ENCODE data around the gene HABP2.

Gene HABP2

GRCh38 chr10:113563306-113564088 is 10.6 kb downstream of the HABP2 start:
- H3K4me3 ChIP-seq (ENCODE audit: low read depth, low read length) = peak overlapping the region; percentile 21

GRCh38 chr10:113565364-113565763 is 12.5 kb downstream of the HABP2 start:
- no peak for TF ChIP-seq CTCF (IDR thresholded peaks at IDR 0.05; ENCODE audit: low read depth, low read length, missing control alignments)
- no peak overlapping the region for H3K4me3 ChIP-seq (ENCODE audit: low read depth, low read length)
- no peak for DNase-seq (ENCODE audit: low read depth)
- in situ Hi-C loops (cut with HindIII; ENCODE audit: low sequenced_read_pairs) = no loop called here

More at GRCh38 chr10:113563306-113564088, 10.6 kb downstream of the HABP2 start:
- peak; percentile 98 for TF ChIP-seq CTCF (IDR thresholded peaks at IDR 0.05; ENCODE audit: low read depth, low read length, missing control alignments)
- in situ Hi-C loops (cut with HindIII; ENCODE audit: low sequenced_read_pairs) = no loop called here
- DNase-seq (ENCODE audit: low read depth) = peak; percentile 33

GRCh38 chr10:113566888-113567287 is 14.0 kb downstream of the HABP2 start:
- no peak overlapping the region for H3K4me3 ChIP-seq (ENCODE audit: low read depth, low read length)
- no peak for DNase-seq (ENCODE audit: low read depth)
- in situ Hi-C loops (cut with HindIII; ENCODE audit: low sequenced_read_pairs) = no loop called here
- TF ChIP-seq CTCF (IDR thresholded peaks at IDR 0.05; ENCODE audit: low read depth, low read length, missing control alignments) = no peak

GRCh38 chr10:113569576-113569975 is 16.7 kb downstream of the HABP2 start:
- no peak for TF ChIP-seq CTCF (IDR thresholded peaks at IDR 0.05; ENCODE audit: low read depth, low read length, missing control alignments)
- H3K4me3 ChIP-seq (ENCODE audit: low read depth, low read length) = no peak overlapping the region
- in situ Hi-C loops (cut with HindIII; ENCODE audit: low sequenced_read_pairs) = no loop called here
- no peak for DNase-seq (ENCODE audit: low read depth)

GRCh38 chr10:113572520-113573290 is 19.9 kb downstream of the HABP2 start:
- no peak for TF ChIP-seq CTCF (IDR thresholded peaks at IDR 0.05; ENCODE audit: low read depth, low read length, missing control alignments)
- no peak overlapping the region for H3K4me3 ChIP-seq (ENCODE audit: low read depth, low read length)
- in situ Hi-C loops (cut with HindIII; ENCODE audit: low sequenced_read_pairs) = no loop called here
- no peak for DNase-seq (ENCODE audit: low read depth)

GRCh38 chr10:113573368-113573767 is 20.5 kb downstream of the HABP2 start:
- no peak for DNase-seq (ENCODE audit: low read depth)
- in situ Hi-C loops (cut with HindIII; ENCODE audit: low sequenced_read_pairs) = no loop called here
- no peak for TF ChIP-seq CTCF (IDR thresholded peaks at IDR 0.05; ENCODE audit: low read depth, low read length, missing control alignments)

More at GRCh38 chr10:113573368-113573767, 20.5 kb downstream of the HABP2 start:
- H3K4me3 ChIP-seq (ENCODE audit: low read depth, low read length) = no peak overlapping the region

Measured in astrocyte of the cerebellum (primary cell).